RWPE1 (cell line): Measurements from ENCODE around the gene IL12RB2.

Experiments used
- CTCF ChIA-PET: fragments of 350-600 bp; sonication (Branson Sonifier 250); formaldehyde crosslinking; extraction: SDS; loops from one replicate; lab custom pipeline; 2021; lab: Yijun Ruan, JAX
- POLR2A ChIA-PET: fragments of 400-600 bp; formaldehyde crosslinking; extraction: SDS; loops from one replicate; lab custom pipeline; 2020; ENCODE audit warnings: antibody characterized with exemption; ENCODE audit not compliant: low non-redundant PET; lab: Yijun Ruan, JAX
- DNase-seq: peaks from one replicate; pipeline ENCODE4 v3.0.0; 2012; ENCODE audit warnings: low spot score
- H3K27ac ChIP-seq: fragments of 450-650 bp; 2 replicates; pipeline ENCODE4 v1.5.1; 2017
- TF ChIP-seq, protein P1 (sequence below): fragments of 450-650 bp; conservative IDR thresholded peaks from 2 replicates; pipeline ENCODE4 v1.5.1; 2017; ENCODE audit warnings: low read depth, mild to moderate bottlenecking

The IL12RB2 gene

DNA sequence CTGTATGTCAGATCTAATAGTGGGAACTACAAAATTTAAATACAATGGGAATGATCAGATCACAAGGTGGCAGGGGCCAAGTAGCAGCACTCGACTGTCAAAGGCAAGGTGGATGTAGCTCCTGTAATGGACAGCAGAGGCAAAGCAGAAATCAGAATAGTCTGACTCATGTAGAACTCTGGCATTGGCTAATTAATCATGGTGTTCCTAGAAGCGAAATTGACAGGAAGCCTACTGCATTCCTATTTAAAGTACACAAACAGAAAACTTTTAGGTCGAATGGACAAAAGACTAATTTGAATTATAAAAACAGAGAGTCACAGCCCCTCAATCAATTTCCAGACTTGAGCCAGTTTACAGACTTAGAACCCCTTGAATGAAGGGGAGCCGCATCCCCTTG lies 17.4 kb upstream of the IL12RB2 start:
- no peak overlapping the region for H3K27ac ChIP-seq
- DNase-seq, result no peak
- ChIA-PET CTCF (no interaction called here), POLR2A (no interaction called here)
- TF ChIP-seq, protein P1, sequence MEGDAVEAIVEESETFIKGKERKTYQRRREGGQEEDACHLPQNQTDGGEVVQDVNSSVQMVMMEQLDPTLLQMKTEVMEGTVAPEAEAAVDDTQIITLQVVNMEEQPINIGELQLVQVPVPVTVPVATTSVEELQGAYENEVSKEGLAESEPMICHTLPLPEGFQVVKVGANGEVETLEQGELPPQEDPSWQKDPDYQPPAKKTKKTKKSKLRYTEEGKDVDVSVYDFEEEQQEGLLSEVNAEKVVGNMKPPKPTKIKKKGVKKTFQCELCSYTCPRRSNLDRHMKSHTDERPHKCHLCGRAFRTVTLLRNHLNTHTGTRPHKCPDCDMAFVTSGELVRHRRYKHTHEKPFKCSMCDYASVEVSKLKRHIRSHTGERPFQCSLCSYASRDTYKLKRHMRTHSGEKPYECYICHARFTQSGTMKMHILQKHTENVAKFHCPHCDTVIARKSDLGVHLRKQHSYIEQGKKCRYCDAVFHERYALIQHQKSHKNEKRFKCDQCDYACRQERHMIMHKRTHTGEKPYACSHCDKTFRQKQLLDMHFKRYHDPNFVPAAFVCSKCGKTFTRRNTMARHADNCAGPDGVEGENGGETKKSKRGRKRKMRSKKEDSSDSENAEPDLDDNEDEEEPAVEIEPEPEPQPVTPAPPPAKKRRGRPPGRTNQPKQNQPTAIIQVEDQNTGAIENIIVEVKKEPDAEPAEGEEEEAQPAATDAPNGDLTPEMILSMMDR, result no peak

DNA sequence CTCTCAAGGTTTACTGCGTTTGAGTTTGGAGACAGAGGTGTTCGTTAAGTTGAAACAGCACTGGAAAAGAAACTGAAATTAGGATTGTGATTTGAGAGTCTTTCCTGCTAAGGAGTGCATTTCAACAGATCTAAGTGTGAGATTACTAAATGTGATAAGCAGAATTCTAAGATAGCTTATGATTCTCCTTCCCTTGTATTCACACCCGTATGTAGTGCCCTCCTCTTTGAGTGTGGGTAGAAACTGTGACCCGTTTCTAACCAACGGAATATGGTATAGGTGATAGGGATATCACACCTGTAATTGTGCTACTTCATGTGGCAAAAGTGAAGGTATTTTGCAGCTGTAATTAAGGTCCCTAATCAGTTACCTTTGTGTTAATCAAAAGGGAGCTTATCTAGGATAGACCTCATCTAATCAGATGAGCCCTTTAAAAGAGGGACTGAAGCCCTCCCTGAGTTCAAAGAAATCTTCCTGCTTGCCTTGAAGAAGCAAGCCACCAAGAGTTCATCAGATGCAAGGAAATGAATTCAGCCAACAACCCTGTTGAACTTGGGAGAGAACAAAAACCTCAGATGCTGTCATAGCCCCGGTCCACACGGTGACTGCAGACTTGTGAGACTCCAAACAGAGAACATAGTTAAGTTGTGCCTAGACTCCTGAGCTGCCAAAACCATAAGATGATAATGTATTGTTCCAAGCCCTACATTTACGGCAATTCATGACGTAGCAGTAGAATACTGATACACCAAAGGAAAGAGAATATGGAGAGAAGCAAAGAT lies 12.6 kb upstream of the IL12RB2 start:
- TF ChIP-seq, protein P1, result no peak
- no peak overlapping the region for H3K27ac ChIP-seq
- POLR2A ChIA-PET, result no interaction called here
- no peak for DNase-seq
- CTCF ChIA-PET, result interaction anchor here (0.6 kb wide), 1 partner anchor 495 kb away, joined by 3 read pairs; no protein-coding TSS in a partner anchor

DNA sequence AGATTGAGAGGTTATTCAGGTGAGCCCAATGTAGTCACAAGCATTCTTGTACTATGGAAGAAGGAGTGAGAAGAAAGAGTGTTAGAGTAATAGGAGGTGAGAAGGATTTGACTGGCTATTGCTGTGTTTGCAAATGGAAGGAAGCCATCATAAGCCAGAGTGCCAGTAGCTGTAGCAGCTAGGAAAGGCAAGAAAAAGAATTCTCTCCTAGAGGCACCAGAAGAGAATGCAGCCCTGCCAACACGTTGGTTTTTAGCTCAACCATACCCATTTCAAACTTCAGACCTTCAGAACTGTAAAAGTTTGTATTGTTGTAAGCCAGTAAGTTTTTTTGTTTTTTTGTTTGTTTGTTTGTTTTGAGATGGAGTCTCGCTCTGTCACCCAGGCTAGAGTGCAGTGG lies 8.9 kb upstream of the IL12RB2 start:
- TF ChIP-seq, protein P1, result no peak
- POLR2A ChIA-PET, result no interaction called here
- CTCF ChIA-PET, result interaction anchor here (0.7 kb wide), 1 partner anchor 189 kb away, joined by 6 read pairs; no protein-coding TSS in a partner anchor
- DNase-seq, result no peak
- H3K27ac ChIP-seq, result no peak overlapping the region

DNA sequence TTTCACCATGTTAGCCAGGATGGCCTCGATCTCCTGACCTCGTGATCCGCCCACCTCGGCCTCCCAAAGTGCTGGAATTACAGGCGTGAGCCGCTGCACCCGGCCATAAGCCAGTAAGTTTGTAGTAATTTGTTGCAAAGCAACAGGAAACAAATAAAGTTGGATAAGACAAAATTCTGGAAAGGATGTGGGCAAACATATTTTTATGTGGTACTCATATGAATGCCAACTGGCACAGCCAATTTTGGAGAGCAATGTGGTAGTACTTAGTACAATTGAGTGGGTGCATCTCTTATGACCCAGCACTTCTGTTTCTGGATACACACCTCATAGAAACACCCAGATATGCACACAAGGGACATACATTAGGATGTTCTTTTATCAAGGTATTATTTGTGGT lies 8.4 kb upstream of the IL12RB2 start:
- no peak overlapping the region for H3K27ac ChIP-seq
- DNase-seq, result no peak
- TF ChIP-seq, protein P1, result no peak
- ChIA-PET POLR2A (no interaction called here), CTCF (no interaction called here)

DNA sequence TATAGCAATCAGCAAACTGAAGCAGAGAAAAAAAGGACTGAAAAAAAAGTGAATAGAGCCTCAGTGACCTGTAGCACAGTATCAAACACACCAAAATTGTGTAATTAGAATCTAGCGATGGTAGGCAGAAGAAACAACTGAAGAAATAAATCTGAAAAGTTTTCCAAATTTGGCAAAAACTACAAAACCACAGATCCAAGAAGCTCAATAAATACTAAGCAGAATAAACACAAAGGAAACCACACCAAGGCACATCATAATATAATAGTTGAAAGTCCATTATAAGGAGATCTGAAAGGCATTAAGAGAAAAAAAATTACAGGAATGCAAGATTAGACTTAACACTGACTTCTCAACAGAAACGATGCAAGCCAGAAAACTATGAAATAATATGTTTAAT lies 7.1 kb upstream of the IL12RB2 start:
- POLR2A ChIA-PET, result no interaction called here

DNA sequence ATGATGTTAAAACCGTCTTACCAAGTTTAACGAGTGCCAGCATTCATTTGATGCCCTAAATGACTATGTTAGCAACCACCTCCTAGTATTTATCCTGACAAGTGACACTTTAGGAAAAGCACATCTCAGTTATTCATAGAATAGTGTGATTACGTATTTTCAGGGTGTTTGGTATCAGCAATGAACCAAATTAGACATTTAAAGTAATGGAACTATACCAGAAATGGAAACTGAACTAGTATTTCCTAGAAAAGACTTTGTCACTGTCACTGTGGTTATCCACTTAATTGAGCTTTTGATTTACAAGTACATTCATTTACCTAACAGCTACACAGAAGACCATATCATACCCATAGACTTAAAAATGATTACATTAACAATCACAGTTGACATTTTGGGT lies 3.6 kb upstream of the IL12RB2 start:
- ChIA-PET CTCF (no interaction called here), POLR2A (no interaction called here)
- DNase-seq, result no peak
- TF ChIP-seq, protein P1, result no peak
- H3K27ac ChIP-seq, result no peak overlapping the region

More for the DNA sequence above, 7.1 kb upstream of the IL12RB2 start:
- TF ChIP-seq, protein P1, result no peak
- H3K27ac ChIP-seq, result no peak overlapping the region
- no peak for DNase-seq
- CTCF ChIA-PET, result interaction anchor here (0.7 kb wide), 2 partner anchors 23 to 224 kb away, joined by 3 to 6 read pairs; no protein-coding TSS in a partner anchor
